HepG2 (cell line): ENCODE measurements around the gene UBE2C. TPM values are rescaled to one million over a fixed set of nuclear protein-coding genes. Genes with fewer than 3 reads are reported as not detected.

Experiments
- FUBP1 ChIP-seq: sonication (generic); formaldehyde crosslinking; IDR thresholded peaks from 2 replicates; pipeline ENCODE4 v1.5.1; 2020; ENCODE audit warnings: missing genetic modification reagents, mild to moderate bottlenecking, borderline replicate concordance
- HMGXB3 ChIP-seq: sonication (generic); formaldehyde crosslinking; IDR thresholded peaks from 2 replicates; pipeline ENCODE4 v1.4.0; 2020; ENCODE audit warnings: missing genetic modification reagents, borderline replicate concordance
- HNF4A ChIP-seq: sonication (generic); formaldehyde crosslinking; IDR thresholded peaks from 2 replicates; pipeline ENCODE4 v1.4.0; 2020; ENCODE audit warnings: missing genetic modification reagents
- JDP2 ChIP-seq: sonication (generic); formaldehyde crosslinking; IDR thresholded peaks from 2 replicates; pipeline ENCODE4 v1.8.1; 2022; ENCODE audit warnings: missing genetic modification reagents, borderline replicate concordance
- MED13 ChIP-seq: sonication (generic); formaldehyde crosslinking; IDR thresholded peaks from 2 replicates; pipeline ENCODE4 v1.5.0; 2020; ENCODE audit warnings: missing genetic modification reagents
- MTA3 ChIP-seq: sonication (generic); formaldehyde crosslinking; IDR thresholded peaks from 2 replicates; pipeline ENCODE4 v1.4.0; 2020; ENCODE audit warnings: missing genetic modification reagents
- PLSCR1 ChIP-seq: sonication (generic); formaldehyde crosslinking; IDR thresholded peaks from 2 replicates; pipeline ENCODE4 v1.5.0; 2020; ENCODE audit warnings: missing genetic modification reagents, mild to moderate bottlenecking, borderline replicate concordance
- POLR2A ChIP-seq, 2 experiments: IDR thresholded peaks; 2 replicates each; pipeline ENCODE4 v1.6.1; 2011; ENCODE audit warnings: low read depth in 2 of 2, low read length in 2 of 2, mild to moderate bottlenecking in 1 of 2, moderate library complexity in 1 of 2; ENCODE audit not compliant: insufficient read depth in 1 of 2
- RARA ChIP-seq: IDR thresholded peaks from 2 replicates; pipeline ENCODE4 v1.6.1; 2016; ENCODE audit warnings: missing genetic modification reagents, missing compliant biosample characterization
- SNAPC2 ChIP-seq: sonication (generic); formaldehyde crosslinking; IDR thresholded peaks from 2 replicates; pipeline ENCODE4 v1.8.1; 2022; ENCODE audit warnings: mild to moderate bottlenecking, missing genetic modification reagents
- ZNF256 ChIP-seq: sonication (generic); formaldehyde crosslinking; conservative IDR thresholded peaks from 2 replicates; pipeline ENCODE4 v1.4.0; 2020; ENCODE audit warnings: missing genetic modification reagents
- ZNF264 ChIP-seq: sonication (generic); formaldehyde crosslinking; IDR thresholded peaks from 2 replicates; pipeline ENCODE4 v1.4.0; 2020; ENCODE audit warnings: missing genetic modification reagents
- ZNF770 ChIP-seq: sonication (generic); formaldehyde crosslinking; IDR thresholded peaks from 2 replicates; pipeline ENCODE4 v1.5.0; 2020; ENCODE audit warnings: mild to moderate bottlenecking, missing genetic modification reagents
- polyA plus RNA-seq, 8 experiments: library from polyadenylated mRNA; depleted of rRNA in 3 of 8; stranded (reverse) in 7 of 8; unstranded in 1 of 8; fragments of >200 nt; fragmentation: Illumina TruSeq in 4 of 8; extraction: Trizol in 4 of 8; gene quantifications; 2 replicates each; pipeline versions ENCODE4 v1.2.1 to v1.2.3, GENCODE V29; 2011 to 2016; ENCODE audit warnings: low read depth in 4 of 8, missing spikeins in 1 of 8, mixed read lengths in 1 of 8; ENCODE audit not compliant: insufficient read depth in 1 of 8
- total RNA-seq, 5 experiments: library from RNA; depleted of rRNA; stranded (reverse); fragments of >200 nt; fragmentation: Illumina TruSeq; extraction: Trizol; gene quantifications; 2 replicates each; pipeline ENCODE4 v1.2.3, GENCODE V29; 2016; ENCODE audit warnings: low read depth in 1 of 5
- TF ChIP-seq, protein P1 (sequence below): sonication (generic); formaldehyde crosslinking; IDR thresholded peaks from 2 replicates; pipeline ENCODE4 v1.5.1; 2020; ENCODE audit warnings: missing genetic modification reagents, mild to moderate bottlenecking, borderline replicate concordance
- TF ChIP-seq, protein P2 (sequence below): conservative IDR thresholded peaks from 2 replicates; pipeline ENCODE4 v1.6.1; 2018; ENCODE audit warnings: missing genetic modification reagents

The UBE2C gene
- total and polyA plus RNA-seq, 2 of the 13 experiments (the other 11 are each of a cell fraction or from before 2014, with no cell fraction given) = 100 to 123 TPM

DNA sequence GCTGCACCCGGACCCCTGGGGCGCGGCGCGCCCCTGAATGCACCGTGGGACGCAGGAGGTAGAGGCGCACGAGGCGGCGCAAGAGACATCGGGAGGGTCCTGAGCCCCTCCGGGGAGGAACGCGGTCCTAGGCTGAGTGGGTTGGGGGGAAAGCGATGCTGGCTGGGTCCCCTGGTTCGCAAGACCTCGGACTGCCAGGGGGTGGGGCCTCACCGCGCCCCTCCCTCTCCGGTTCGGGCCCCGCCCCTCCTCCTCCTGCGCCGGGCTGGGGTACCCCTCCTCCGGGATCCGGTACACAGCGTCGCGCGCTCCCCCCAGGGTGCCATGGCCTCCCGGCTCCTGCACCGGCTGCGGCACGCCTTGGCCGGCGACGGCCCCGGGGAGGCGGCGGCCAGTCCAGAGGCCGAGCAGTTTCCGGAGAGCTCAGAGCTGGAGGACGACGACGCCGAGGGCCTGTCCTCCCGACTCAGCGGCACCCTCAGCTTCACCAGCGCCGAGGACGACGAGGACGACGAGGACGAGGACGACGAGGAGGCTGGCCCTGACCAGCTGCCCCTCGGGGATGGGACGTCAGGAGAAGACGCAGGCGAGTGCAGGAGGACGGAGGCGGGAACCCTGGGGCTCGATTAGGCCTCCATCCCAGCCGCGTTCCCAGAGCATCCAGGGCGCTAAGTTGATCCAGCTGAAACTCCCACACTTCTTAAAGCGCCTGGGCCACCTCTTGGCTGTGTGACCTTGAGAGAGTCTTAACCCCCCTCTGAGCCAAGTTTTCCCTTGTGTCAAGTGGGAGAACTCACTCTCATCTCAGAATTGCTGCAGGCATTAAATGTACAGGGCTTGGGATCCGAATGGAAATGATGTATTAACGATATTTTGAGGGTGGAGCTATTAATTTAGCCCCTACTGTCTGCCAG lies 21.7 kb downstream of the UBE2C start (continued):
- TF ChIP-seq MTA3 (CRISPR knock-in tag) (no peak), ZNF256 (CRISPR knock-in tag) (no peak; the same call in none of the 2 replicates), JDP2 (no peak), MED13 (CRISPR knock-in tag) (peak; percentile 49; the same call in 1 of the 2 replicates), POLR2A (IDR thresholded peaks at IDR 0.05; ENCODE audit: insufficient read depth in 1 of 2, low read depth in 2 of 2, low read length in 2 of 2) (peak in 1 of 2 experiments; percentile 81; a peak in 3 of 4 replicates), PLSCR1 (CRISPR knock-in tag) (no peak), HNF4A (CRISPR knock-in tag) (no peak), FUBP1 (CRISPR knock-in tag) (no peak), HMGXB3 (CRISPR knock-in tag) (peak; percentile 41; the same call in 1 of the 2 replicates), ZNF770 (CRISPR knock-in tag) (no peak; the same call in 1 of the 2 replicates), ZNF264 (CRISPR knock-in tag) (no peak), RARA (no peak), SNAPC2 (CRISPR knock-in tag) (0 out of 2 replicates have a peak, but pooled peaks have one; percentile 16)
- TF ChIP-seq, protein P1, sequence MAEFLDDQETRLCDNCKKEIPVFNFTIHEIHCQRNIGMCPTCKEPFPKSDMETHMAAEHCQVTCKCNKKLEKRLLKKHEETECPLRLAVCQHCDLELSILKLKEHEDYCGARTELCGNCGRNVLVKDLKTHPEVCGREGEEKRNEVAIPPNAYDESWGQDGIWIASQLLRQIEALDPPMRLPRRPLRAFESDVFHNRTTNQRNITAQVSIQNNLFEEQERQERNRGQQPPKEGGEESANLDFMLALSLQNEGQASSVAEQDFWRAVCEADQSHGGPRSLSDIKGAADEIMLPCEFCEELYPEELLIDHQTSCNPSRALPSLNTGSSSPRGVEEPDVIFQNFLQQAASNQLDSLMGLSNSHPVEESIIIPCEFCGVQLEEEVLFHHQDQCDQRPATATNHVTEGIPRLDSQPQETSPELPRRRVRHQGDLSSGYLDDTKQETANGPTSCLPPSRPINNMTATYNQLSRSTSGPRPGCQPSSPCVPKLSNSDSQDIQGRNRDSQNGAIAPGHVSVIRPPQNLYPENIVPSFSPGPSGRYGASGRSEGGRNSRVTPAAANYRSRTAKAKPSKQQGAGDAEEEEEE (CRISPR knock-in tag) = no peak
- TF ChIP-seq, protein P2, sequence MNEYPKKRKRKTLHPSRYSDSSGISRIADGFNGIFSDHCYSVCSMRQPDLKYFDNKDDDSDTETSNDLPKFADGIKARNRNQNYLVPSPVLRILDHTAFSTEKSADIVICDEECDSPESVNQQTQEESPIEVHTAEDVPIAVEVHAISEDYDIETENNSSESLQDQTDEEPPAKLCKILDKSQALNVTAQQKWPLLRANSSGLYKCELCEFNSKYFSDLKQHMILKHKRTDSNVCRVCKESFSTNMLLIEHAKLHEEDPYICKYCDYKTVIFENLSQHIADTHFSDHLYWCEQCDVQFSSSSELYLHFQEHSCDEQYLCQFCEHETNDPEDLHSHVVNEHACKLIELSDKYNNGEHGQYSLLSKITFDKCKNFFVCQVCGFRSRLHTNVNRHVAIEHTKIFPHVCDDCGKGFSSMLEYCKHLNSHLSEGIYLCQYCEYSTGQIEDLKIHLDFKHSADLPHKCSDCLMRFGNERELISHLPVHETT = no peak; the same call in 1 of the 2 replicates
